SK-N-MC (cell line): Measurements from ENCODE around the gene NEAT1.

Experiments used
- DNase-seq: peaks from one replicate; pipeline ENCODE4 v3.0.0-alpha.2; 2011; ENCODE audit warnings: low read depth, low spot score
- H3K27ac ChIP-seq: fragments of 200-600 bp; sonication (generic); 2 replicates; pipeline ENCODE4 v1.5.1; 2016; ENCODE audit warnings: mixed run types
- H3K36me3 ChIP-seq: fragments of 200-600 bp; sonication (generic); 2 replicates; pipeline ENCODE4 v1.6.1; 2017; ENCODE audit warnings: antibody characterized with exemption, low read length, mixed read lengths; ENCODE audit not compliant: insufficient read depth
- H3K4me3 ChIP-seq: fragments of 200-600 bp; sonication (generic); 2 replicates; pipeline ENCODE4 v1.5.1; 2016
- H3K9ac ChIP-seq: fragments of 200-600 bp; sonication (generic); 2 replicates; pipeline ENCODE4 v1.8.0; 2017; ENCODE audit warnings: mixed run types, mixed read lengths; ENCODE audit not compliant: insufficient read length
- H3K9me3 ChIP-seq: fragments of 200-600 bp; sonication (generic); 2 replicates; pipeline ENCODE4 v1.6.1; 2017; ENCODE audit warnings: low read depth, mild to moderate bottlenecking, antibody characterized with exemption, low read length, moderate library complexity, mixed read lengths
- EZH2 ChIP-seq: fragments of 200-600 bp; sonication (generic); IDR thresholded peaks from one replicate; pipeline ENCODE4 v1.6.1; 2017; ENCODE audit warnings: antibody characterized with exemption
- FOXP2 ChIP-seq: optimal IDR thresholded peaks from 2 replicates; pipeline ENCODE3; 2011; ENCODE audit warnings: mild to moderate bottlenecking, moderate library complexity; ENCODE audit not compliant: insufficient read depth; ENCODE audit errors: extremely low read length, control extremely low read depth
- POLR2AphosphoS5 ChIP-seq: IDR thresholded peaks from 2 replicates; pipeline ENCODE4 v1.6.1; 2012; ENCODE audit warnings: mild to moderate bottlenecking, low read depth, low read length, borderline replicate concordance

The NEAT1 gene

GRCh38 chr11:65418431-65418680, 4.2 kb upstream of the NEAT1 start:
- H3K9me3 ChIP-seq, result no peaks in the 10 kb centered on the region
- no peak for TF ChIP-seq POLR2AphosphoS5
- H3K4me3 ChIP-seq, result peak overlapping the region; percentile 77
- H3K27ac ChIP-seq, result peak overlapping the region; percentile 99
- no peak for DNase-seq
- H3K36me3 ChIP-seq, result no peaks in the 10 kb centered on the region
- H3K9ac ChIP-seq, result peak overlapping the region; percentile 98

- TF ChIP-seq FOXP2 (peak; percentile 22), EZH2 (no peak), POLR2AphosphoS5 (peak; percentile 81; the same call in 1 of the 2 replicates)
- Histone ChIP-seq H3K9me3 (no peaks in the 10 kb centered on the region), H3K9ac (peak overlapping the region; percentile 98), H3K4me3 (peak overlapping the region; percentile 77), H3K36me3 (no peaks in the 10 kb centered on the region), H3K27ac (peak overlapping the region; percentile 99)
- peak; percentile 66 for DNase-seq
These were observed 3.7 kb upstream of the NEAT1 start for GRCh38 chr11:65418681-65419459.

- Histone ChIP-seq H3K9ac (peak overlapping the region; percentile 98), H3K27ac (peak overlapping the region; percentile 99), H3K36me3 (no peaks in the 10 kb centered on the region), H3K9me3 (no peaks in the 10 kb centered on the region), H3K4me3 (peak overlapping the region; percentile 77)
- TF ChIP-seq FOXP2 (no peak), EZH2 (no peak), POLR2AphosphoS5 (no peak)
- no peak for DNase-seq
These were observed 3.2 kb upstream of the NEAT1 start for GRCh38 chr11:65419460-65419771.

- peak overlapping the region; percentile 77 for H3K4me3 ChIP-seq
- H3K9ac ChIP-seq, result peak overlapping the region; percentile 98
- H3K36me3 ChIP-seq, result no peaks in the 10 kb centered on the region
- peak; percentile 79 for TF ChIP-seq POLR2AphosphoS5
- peak; percentile 89 for TF ChIP-seq FOXP2
- TF ChIP-seq EZH2, result no peak
- H3K9me3 ChIP-seq, result no peaks in the 10 kb centered on the region
- peak overlapping the region; percentile 99 for H3K27ac ChIP-seq
- peak; percentile 93 for DNase-seq
These were observed 2.7 kb upstream of the NEAT1 start for GRCh38 chr11:65419772-65420481.

GRCh38 chr11:65420506-65420905, 2.1 kb upstream of the NEAT1 start:
- DNase-seq, result no peak
- TF ChIP-seq FOXP2, result no peak
- no peak for TF ChIP-seq POLR2AphosphoS5
- no peak for TF ChIP-seq EZH2
- Histone ChIP-seq H3K36me3 (no peaks in the 10 kb centered on the region), H3K27ac (peak overlapping the region; percentile 99), H3K9me3 (no peaks in the 10 kb centered on the region), H3K4me3 (peak overlapping the region; percentile 77), H3K9ac (peak overlapping the region; percentile 81)

- peak overlapping the region; percentile 99 for H3K27ac ChIP-seq
- DNase-seq, result no peak
- no peaks in the 10 kb centered on the region for H3K36me3 ChIP-seq
- peak overlapping the region; percentile 81 for H3K9ac ChIP-seq
- no peak for TF ChIP-seq EZH2
- TF ChIP-seq POLR2AphosphoS5, result no peak
- TF ChIP-seq FOXP2, result peak; percentile 41
- no peaks in the 10 kb centered on the region for H3K9me3 ChIP-seq
- H3K4me3 ChIP-seq, result peak overlapping the region; percentile 66
These were observed 1.4 kb upstream of the NEAT1 start for GRCh38 chr11:65420979-65421793.

GRCh38 chr11:65421794-65422632, 585 bp upstream of the NEAT1 start:
- TF ChIP-seq POLR2AphosphoS5 (no peak; the same call in 1 of the 2 replicates), FOXP2 (peak; percentile 62)
- H3K4me3 ChIP-seq, result peak overlapping the region; percentile 66
- no peak for DNase-seq
- peak overlapping the region; percentile 99 for H3K27ac ChIP-seq
- no peaks in the 10 kb centered on the region for H3K36me3 ChIP-seq
- no peaks in the 10 kb centered on the region for H3K9me3 ChIP-seq
- H3K9ac ChIP-seq, result peak overlapping the region; percentile 81
